Suppressor macrophage treated with lipopolysaccharide for 4 hours (primary cell): Measurements from ENCODE around the gene MSL2.
"Not testable (repeated sequence)": the region's sequence is repeated elsewhere in the genome, so short reads cannot be mapped to it uniquely, and the experiment has no call there.

Experiments used
- DNase-seq: peaks from one replicate; pipeline ENCODE4 v3.0.0-alpha.2; 2020

MSL2 gene

DNA sequence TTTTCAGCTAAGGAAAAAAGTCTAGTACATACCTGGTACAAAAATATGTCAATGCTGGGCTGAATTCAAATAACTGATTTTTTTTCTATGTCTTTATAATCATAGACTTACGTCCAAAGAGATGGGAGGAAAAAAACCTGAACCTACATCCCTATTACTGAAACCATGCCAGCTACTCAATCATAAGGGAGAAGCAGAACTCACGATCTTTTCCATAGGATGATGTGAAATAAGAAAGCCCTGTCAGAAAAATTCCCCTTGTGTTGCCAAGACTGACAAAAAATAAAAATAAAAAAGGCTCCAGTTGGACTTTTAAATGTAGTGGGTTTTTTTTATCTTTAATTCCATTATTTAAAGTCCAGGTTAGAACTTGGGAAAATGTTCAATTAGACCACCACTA, 3.3 kb downstream of the MSL2 start:
- peak; percentile 54 for DNase-seq

GRCh38 chr3:136192195-136192594, 3.9 kb downstream of the MSL2 start:
- not testable (repeated sequence) for DNase-seq

- DNase-seq: no peak
Observed at GRCh38 chr3:136189859-136190617, 6.1 kb downstream of the MSL2 start.

- DNase-seq: no peak
Observed at GRCh38 chr3:136189043-136189442, 7.1 kb downstream of the MSL2 start.

DNA sequence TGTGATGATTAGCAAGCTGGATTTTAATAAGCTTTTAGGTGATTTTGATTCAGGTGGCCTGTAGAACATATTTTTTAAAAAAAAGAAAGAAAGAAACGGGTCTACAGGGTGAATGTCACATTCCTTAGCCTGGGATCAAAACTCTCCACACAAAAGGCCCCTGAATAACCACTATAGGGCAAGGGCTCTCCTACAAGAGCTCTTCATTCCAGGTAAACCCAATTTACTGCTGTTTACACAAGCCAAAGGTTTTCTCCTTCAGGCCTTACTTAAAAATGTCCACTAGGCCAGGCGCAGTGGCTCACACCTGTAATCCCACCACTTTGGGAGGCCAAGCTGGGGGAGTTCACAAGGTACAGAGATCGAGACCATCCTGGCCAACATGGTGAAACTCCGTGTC, 8.3 kb downstream of the MSL2 start:
- no peak for DNase-seq

GRCh38 chr3:136186846-136187245, 9.3 kb downstream of the MSL2 start:
- DNase-seq: no peak

- DNase-seq: no peak
Observed at GRCh38 chr3:136186344-136186743, 9.8 kb downstream of the MSL2 start.

DNA sequence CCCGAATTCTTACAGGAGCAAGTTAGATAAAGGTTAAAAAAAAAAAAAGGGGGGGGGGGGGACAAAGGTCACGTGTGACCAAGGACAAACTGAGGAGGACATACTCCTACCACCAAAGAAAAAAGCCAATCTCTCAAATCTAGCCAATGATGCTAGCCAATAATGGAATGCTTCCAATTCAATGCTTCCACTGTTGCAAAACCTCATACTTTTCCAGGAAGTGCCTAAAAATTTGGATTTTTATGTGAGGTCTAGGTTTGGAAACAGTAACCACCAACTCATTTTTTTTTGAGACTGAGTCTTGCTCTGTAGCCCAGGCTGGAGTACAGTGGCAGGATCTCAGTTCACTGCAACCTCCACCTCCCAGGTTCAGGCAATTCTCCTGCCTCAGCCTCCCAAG, 11.4 kb downstream of the MSL2 start:
- no peak for DNase-seq

DNA sequence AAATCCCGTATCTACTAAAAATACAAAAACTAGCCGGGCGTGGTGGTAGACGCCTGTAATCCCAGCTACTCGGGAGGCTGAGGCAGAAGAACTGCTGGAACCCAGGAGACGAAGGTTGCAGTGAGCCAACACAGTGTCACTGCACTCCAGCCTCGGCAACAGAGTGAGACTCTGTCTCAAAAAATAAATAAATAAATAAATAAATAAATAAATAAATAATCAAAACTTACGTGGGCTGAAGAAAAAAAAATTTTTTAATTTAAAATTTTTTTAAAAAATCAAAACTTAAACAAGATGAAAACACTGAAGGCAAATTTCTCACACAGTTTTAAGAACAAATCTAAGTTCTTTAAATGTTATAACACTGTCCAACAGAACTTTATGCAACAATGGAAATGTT, 14.4 kb downstream of the MSL2 start:
- DNase-seq: no peak

- no peak for DNase-seq
Observed at GRCh38 chr3:136177876-136178275, 18.3 kb downstream of the MSL2 start.

DNA sequence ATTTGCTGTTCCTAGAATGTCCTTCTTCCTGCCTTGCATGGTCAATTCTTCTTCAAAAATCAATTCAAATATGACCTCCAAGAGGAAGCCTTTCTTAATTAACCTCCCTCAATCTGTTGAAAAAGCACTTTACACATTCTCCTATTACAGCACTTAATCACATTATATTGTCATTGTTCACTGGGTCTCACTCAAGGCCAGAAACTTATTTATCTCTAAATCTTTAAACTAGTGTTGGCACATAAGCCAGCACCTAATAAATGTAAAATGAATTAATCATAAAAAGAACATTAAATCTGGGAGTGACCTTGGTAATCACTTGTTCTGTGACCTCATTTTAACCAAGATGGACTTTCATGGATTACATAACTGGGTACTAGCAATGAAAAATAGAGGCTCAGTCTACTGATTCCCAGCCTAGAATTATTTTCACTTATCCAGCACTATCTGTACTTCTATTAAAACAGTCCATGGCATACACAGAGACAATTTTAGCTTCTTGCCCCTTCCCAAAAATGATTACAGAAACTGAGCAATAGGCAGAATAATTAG, 22.1 kb downstream of the MSL2 start:
- DNase-seq: no peak

DNA sequence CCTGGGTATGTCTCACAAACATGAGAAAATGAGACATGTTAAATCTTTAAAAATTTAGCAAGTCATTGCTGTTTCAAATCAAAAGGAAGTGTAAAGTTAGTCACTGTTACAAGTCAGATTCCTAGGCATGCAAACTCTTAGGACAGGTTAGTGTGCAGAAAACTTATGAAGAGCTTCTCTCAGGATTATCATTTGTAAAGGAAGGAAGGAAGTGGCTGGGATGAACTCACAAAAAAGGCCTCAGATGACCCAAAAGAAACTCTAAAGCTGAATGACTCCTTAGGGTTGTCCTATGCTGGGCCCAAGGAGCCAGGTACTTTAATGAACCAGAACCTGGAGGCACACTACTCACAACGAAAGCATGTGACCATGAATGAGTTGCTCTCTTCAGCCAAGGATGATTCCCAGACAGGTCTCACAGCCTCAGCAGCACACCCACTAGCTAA, 25.0 kb downstream of the MSL2 start:
- DNase-seq: no peak

DNA sequence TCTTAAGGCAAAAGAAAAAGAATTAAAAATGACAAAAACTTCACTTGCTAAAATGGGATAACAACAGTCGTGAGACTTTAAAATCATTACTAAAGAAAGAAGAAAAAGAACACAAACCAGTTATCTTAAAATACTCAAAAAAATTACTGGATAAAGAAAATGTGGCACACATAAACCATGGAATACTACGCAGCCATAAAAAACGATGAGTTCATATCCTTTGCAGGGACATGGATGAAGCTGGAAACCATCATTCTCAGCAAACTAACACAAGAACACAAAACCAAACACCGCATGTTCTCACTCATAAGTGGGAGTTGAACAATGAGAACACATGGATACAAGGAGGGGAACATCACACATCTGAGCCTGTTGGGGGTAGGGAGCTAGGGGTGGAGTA, 27.9 kb downstream of the MSL2 start:
- DNase-seq: not testable (repeated sequence)

- no peak for DNase-seq
Observed at GRCh38 chr3:136166507-136166906, 29.6 kb downstream of the MSL2 start.

- not testable (repeated sequence) for DNase-seq
Observed at GRCh38 chr3:136163607-136164006, 32.5 kb downstream of the MSL2 start.

DNA sequence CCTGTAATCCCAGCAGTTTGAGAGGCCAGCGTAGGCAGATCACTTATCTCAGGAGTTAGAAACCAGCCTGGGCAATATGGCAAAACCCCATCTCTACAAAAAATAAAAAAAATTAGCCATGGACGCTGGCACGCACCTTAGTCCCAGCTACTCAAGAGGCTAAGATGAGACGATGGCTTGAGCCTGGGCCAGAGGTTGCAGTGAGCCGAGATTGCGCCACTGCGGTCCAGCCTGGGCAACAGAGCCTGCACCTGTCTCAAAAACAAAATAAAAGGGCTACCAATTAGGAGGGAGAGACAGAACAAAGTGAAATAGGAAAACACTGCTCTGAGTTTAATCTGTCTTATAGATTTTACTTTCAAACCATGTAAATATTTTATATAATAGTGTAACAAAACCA, 33.8 kb downstream of the MSL2 start:
- DNase-seq: no peak

GRCh38 chr3:136161516-136161915, 34.6 kb downstream of the MSL2 start:
- DNase-seq: no peak

GRCh38 chr3:136152963-136153362, 43.2 kb downstream of the MSL2 start:
- no peak for DNase-seq

DNA sequence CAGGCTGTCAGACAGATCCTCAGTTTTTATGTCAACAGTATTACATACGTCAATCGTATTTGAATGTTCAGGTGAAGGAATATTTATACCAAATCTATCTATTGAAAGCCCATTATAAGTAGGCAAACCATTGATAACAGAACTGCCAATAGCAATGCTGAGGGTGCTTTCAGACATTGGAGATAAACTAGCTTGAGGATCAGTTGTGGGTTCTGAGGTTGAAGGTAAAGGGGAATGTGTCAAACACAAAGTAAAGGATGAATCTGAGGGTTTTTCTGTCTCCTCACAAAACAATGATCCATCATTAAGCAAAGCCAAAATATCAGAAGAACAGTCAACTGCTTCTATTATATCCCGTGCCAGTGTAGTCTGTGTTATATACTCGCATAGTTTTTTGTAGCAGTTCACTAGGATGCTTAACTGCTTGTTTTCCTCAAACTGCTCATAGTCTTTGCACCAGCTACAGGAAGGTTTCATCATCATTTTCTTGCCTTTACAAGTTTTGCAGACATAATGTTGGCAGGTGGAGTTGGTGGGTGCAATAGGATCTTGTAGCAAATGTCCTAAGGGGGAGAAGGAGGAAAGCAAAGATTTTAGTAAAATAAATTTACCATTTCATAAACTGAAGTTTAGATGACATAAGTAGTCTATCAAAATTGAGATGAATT, 43.8 kb downstream of the MSL2 start:
- no peak for DNase-seq

DNA sequence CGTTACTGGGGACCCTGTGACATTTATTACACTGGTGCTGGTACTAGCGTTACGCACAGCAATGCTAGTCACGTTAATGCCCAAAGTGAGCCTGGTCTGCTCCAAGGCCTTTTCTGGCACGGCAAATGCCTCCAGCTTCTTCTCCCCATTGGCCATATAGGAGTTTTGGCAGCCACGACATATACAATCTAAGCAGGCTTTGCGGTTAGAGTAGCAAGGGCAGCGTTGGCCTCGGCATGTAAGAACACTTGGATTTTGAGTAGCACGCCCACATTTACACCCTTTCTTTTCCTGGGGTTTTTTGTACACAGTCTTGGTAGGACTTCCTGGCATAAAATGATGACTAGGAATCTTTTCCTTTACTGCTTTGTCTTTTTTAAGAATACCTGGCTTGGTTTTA, 44.9 kb downstream of the MSL2 start:
- DNase-seq: no peak

DNA sequence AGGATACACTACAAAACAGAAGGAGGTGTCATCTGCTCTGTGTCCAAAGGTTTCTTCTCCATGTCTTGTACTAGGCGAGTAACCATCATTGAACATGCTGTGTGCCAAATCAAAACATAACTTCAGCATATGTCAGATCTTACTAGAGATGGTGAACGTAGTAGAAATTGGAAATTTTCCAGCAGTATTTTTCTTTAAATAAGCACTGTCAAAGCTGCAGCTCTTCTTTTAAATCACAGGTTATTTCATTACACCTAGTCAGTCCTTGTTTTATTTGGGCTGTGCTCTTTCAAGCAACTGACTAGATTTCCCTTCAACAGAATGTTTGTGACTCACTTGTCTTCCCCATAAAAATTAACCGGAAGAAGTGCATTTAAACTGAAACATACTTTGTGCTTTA, 46.5 kb downstream of the MSL2 start:
- no peak for DNase-seq

GRCh38 chr3:136146981-136147729, 49.0 kb downstream of the MSL2 start:
- no peak for DNase-seq

- not testable (repeated sequence) for DNase-seq
Observed at GRCh38 chr3:136144397-136144796, 51.7 kb downstream of the MSL2 start.

- no peak for DNase-seq
Observed at GRCh38 chr3:136142592-136142991, 53.5 kb downstream of the MSL2 start.
